Endodermal cell (in vitro differentiated cells): Measurements from ENCODE around the gene CBLIF. TPM values are rescaled to one million over a fixed set of nuclear protein-coding genes. Genes with fewer than 3 reads are reported as not detected.

Source experiments
- DNase-seq: peaks from one replicate; pipeline ENCODE4 v3.0.0-alpha.2; 2017
- H3K27ac ChIP-seq: 2 replicates; pipeline ENCODE4 v1.5.1; 2013; ENCODE audit warnings: mild to moderate bottlenecking, low read depth, low read length, moderate library complexity
- H3K27me3 ChIP-seq: 2 replicates; pipeline ENCODE4 v1.6.1; 2013; ENCODE audit warnings: mild to moderate bottlenecking, low read length, moderate library complexity; ENCODE audit not compliant: insufficient read depth, control insufficient read depth, poor library complexity, severe bottlenecking
- H3K36me3 ChIP-seq: 2 replicates; pipeline ENCODE4 v1.7.0; 2013; ENCODE audit warnings: mild to moderate bottlenecking, low read length, moderate library complexity; ENCODE audit not compliant: control insufficient read depth, insufficient read depth
- H3K4me1 ChIP-seq: one replicate; pipeline ENCODE4 v1.7.0; 2013; ENCODE audit warnings: low read length; ENCODE audit not compliant: control insufficient read depth, insufficient read depth
- H3K4me3 ChIP-seq: 2 replicates; pipeline ENCODE4 v1.5.1; 2013; ENCODE audit warnings: mild to moderate bottlenecking, low read length, moderate library complexity
- H3K9ac ChIP-seq: 2 replicates; pipeline ENCODE4 v1.6.1; 2013; ENCODE audit warnings: mild to moderate bottlenecking, low read length, moderate library complexity; ENCODE audit not compliant: poor library complexity, severe bottlenecking; ENCODE audit errors: extremely low read depth
- H3K9me3 ChIP-seq: 2 replicates; pipeline ENCODE4 v1.6.1; 2013; ENCODE audit warnings: mild to moderate bottlenecking, low read length, moderate library complexity; ENCODE audit not compliant: control insufficient read depth
- H3K27ac Mint-ChIP-seq: 2 replicates; pipeline ENCODE4 v1.8.0; 2020; ENCODE audit warnings: mixed read lengths
- H3K27me3 Mint-ChIP-seq: 2 replicates; pipeline ENCODE4 v1.8.0; 2021; ENCODE audit warnings: mild to moderate bottlenecking, mixed read lengths; ENCODE audit not compliant: insufficient read depth
- H3K36me3 Mint-ChIP-seq: 2 replicates; pipeline ENCODE4 v1.8.0; 2020; ENCODE audit warnings: low read depth, mixed read lengths
- H3K4me1 Mint-ChIP-seq: 2 replicates; pipeline ENCODE4 v1.8.0; 2020; ENCODE audit warnings: mixed read lengths
- H3K4me3 Mint-ChIP-seq: 2 replicates; pipeline ENCODE4 v1.8.0; 2020; ENCODE audit warnings: mild to moderate bottlenecking, moderate library complexity, mixed read lengths
- H3K9me3 Mint-ChIP-seq: 2 replicates; pipeline ENCODE4 v1.8.0; 2020; ENCODE audit warnings: mild to moderate bottlenecking, mixed read lengths
- WGBS, 2 experiments: methylation state at CpG; one replicate each; pipeline versions ENCODE4 v1.1.5 to v1.1.7; 2013; ENCODE audit warnings: missing lambda C conversion rate in 2 of 2, mixed read lengths in 1 of 2; ENCODE audit not compliant: insufficient coverage in 1 of 2, insufficient read length in 1 of 2; 5-methylcytosine and 5-hydroxymethylcytosine counted together
- total RNA-seq, 2 donors: library from RNA; stranded (reverse); fragmentation: NEBNext Ultra II Directional in 1 of 2; extraction: Animal tissue kit (Norgen Biotek cat#: 25700) in 1 of 2; gene quantifications; 2 replicates in 1 of 2; 3 replicates in 1 of 2; pipeline ENCODE4 v1.2.1, GENCODE V29; 2021
- TF ChIP-seq, protein P1 (sequence below): fragments of 200-600 bp; sonication (generic); conservative IDR thresholded peaks from 2 replicates; pipeline ENCODE4 v1.5.0; 2021; ENCODE audit warnings: antibody characterized with exemption, mild to moderate bottlenecking

The CBLIF gene
- total RNA-seq, 2 donors from 2014 or later = not detected

DNA sequence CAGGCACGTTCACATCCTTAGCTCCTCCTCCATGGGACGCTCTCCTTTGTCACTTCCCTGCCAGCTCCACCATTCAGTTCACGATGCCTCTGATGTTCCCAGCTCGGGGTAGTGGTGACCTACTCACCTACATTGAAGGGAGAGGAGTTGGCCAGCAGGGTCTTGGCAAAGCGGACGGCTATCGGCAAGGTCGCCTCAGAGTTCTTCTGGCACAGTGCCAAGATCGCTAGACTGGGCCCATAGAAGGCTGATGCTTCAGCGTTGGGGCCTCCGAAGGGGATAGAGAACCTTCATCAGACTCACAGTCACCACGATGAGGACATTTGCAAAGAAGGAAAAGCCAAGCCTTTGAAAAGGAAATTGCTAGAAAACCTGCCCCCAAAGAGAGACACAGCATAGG, 3.0 kb downstream of the CBLIF start:
- 95 to 96% methylated on average over 8 to 12 of the region's 12 CpGs for WGBS, 2 experiments
- TF ChIP-seq, protein P1, sequence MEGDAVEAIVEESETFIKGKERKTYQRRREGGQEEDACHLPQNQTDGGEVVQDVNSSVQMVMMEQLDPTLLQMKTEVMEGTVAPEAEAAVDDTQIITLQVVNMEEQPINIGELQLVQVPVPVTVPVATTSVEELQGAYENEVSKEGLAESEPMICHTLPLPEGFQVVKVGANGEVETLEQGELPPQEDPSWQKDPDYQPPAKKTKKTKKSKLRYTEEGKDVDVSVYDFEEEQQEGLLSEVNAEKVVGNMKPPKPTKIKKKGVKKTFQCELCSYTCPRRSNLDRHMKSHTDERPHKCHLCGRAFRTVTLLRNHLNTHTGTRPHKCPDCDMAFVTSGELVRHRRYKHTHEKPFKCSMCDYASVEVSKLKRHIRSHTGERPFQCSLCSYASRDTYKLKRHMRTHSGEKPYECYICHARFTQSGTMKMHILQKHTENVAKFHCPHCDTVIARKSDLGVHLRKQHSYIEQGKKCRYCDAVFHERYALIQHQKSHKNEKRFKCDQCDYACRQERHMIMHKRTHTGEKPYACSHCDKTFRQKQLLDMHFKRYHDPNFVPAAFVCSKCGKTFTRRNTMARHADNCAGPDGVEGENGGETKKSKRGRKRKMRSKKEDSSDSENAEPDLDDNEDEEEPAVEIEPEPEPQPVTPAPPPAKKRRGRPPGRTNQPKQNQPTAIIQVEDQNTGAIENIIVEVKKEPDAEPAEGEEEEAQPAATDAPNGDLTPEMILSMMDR = no peak
- Mint-ChIP-seq H3K4me3 (no peak overlapping the region), H3K4me1 (peaks cover 1% of the 10 kb centered on the region), H3K36me3 (no peaks in the 10 kb centered on the region), H3K27ac (no peak overlapping the region), H3K9me3 (no peaks in the 10 kb centered on the region), H3K27me3 (no peaks in the 10 kb centered on the region)
- H3K36me3 ChIP-seq = no peaks in the 10 kb centered on the region
- no peak overlapping the region for H3K9ac ChIP-seq
- H3K4me3 ChIP-seq = no peak overlapping the region
- H3K9me3 ChIP-seq = no peaks in the 10 kb centered on the region
- no peak for DNase-seq
- no peaks in the 10 kb centered on the region for H3K4me1 ChIP-seq
- H3K27me3 ChIP-seq = no peaks in the 10 kb centered on the region
- no peak overlapping the region for H3K27ac ChIP-seq

DNA sequence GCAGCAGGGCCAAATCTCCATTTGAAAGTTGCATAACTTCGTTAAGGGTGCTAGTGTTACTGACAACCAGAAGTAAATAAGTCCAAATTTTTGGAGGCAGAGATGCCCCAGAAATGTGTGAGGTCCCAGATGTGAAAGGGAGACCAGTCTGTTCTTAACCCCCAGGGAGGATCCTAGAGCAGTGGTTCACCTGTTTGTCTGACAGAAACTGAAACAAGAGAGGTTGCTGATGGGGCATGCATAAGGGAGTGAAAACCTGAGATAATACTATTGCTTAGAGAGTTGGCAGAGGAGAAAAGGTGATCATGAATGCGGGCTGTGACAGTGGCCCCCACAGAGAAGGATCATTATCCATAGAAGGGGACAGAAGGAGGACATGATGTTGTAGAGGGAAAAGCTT, 3.8 kb downstream of the CBLIF start:
- DNase-seq = no peak
- 88 to 90% methylated on average over 2 of the region's 2 CpGs for WGBS, 2 experiments
- H3K27ac ChIP-seq = no peak overlapping the region
- no peaks in the 10 kb centered on the region for H3K9me3 ChIP-seq
- no peaks in the 10 kb centered on the region for H3K4me1 ChIP-seq
- H3K4me1 Mint-ChIP-seq = peaks cover 1% of the 10 kb centered on the region
- H3K4me3 ChIP-seq = no peak overlapping the region
- H3K4me3 Mint-ChIP-seq = no peak overlapping the region
- no peaks in the 10 kb centered on the region for H3K27me3 Mint-ChIP-seq
- no peak overlapping the region for H3K27ac Mint-ChIP-seq
- no peaks in the 10 kb centered on the region for H3K27me3 ChIP-seq
- H3K9ac ChIP-seq = no peak overlapping the region
- no peaks in the 10 kb centered on the region for H3K36me3 ChIP-seq
- TF ChIP-seq, protein P1 = no peak
- no peaks in the 10 kb centered on the region for H3K9me3 Mint-ChIP-seq
- H3K36me3 Mint-ChIP-seq = no peaks in the 10 kb centered on the region

DNA sequence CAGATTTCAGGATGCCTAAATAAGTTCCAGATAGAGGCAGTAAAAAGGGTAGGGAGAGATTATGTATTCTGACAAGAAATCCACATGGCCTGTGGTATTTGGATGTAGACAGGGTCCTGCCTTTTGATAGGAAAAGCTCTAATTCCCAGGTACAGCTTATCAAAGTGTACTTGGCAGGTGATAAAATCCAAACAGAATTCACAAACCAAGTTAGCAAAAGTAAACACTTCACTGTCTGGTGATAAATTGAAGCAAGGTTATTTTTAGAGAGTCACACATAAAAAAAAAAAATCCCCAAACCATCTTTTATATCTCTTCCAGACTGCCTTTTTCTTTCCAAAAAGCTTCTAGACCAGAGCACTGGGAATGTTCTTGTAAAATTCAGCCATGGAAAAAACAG, 5.7 kb downstream of the CBLIF start:
- Mint-ChIP-seq H3K36me3 (no peaks in the 10 kb centered on the region), H3K4me3 (no peak overlapping the region), H3K9me3 (no peaks in the 10 kb centered on the region), H3K4me1 (no peaks in the 10 kb centered on the region), H3K27ac (no peak overlapping the region), H3K27me3 (no peaks in the 10 kb centered on the region)
- Histone ChIP-seq H3K27me3 (no peaks in the 10 kb centered on the region), H3K4me1 (no peaks in the 10 kb centered on the region), H3K9ac (no peak overlapping the region), H3K9me3 (no peaks in the 10 kb centered on the region), H3K27ac (no peak overlapping the region), H3K36me3 (no peaks in the 10 kb centered on the region), H3K4me3 (no peak overlapping the region)
- no peak for DNase-seq
- TF ChIP-seq, protein P1 = no peak
